K562 (cell line): ENCODE data around the gene MAMDC2. TPM values are rescaled to one million over a fixed set of nuclear protein-coding genes. Genes with fewer than 3 reads are reported as not detected.

Experiments
- ATAC-seq: fragments of 200-7000 bp; cut with Tn5 transposase; 3 replicates; pipeline ENCODE4 v1.9.1; 2020; ENCODE audit warnings: moderate library complexity
- BruUV-seq: library from RNA; stranded (reverse); fragments of 400-500 nt; replicated peaks from 2 replicates; lab custom pipeline; 2021; lab: Mats Ljungman, UMichigan
- CTCF ChIA-PET: fragments of 300-600 bp; formaldehyde crosslinking; extraction: SDS; loops from one replicate; lab custom pipeline; 2021; ENCODE audit warnings: low intra/inter-chr PET ratio; lab: Yijun Ruan, JAX
- POLR2A ChIA-PET: fragments of 300-600, 350-650 bp; sonication (Branson Sonifier 250); formaldehyde crosslinking; extraction: SDS; loops from one replicate; lab custom pipeline; 2021; ENCODE audit warnings: antibody characterized with exemption, inconsistent platforms; lab: Yijun Ruan, JAX
- DNase-seq, 4 experiments: peaks; one replicate each; pipeline versions ENCODE4 v3.0.0 to v3.0.0-alpha.2; 2011 to 2018; ENCODE audit warnings: low spot score in 3 of 4, mixed read lengths in 3 of 4; ENCODE audit errors: extremely low read depth in 1 of 4
- FAIRE-seq: peaks from 2 replicates; lab custom pipeline; 2011; peaks lifted over from hg19 to GRCh38; lab: Jason Lieb, UNC
- H2AFZ ChIP-seq: 2 replicates; pipeline ENCODE4 v1.6.0; 2011; ENCODE audit warnings: low read depth, low read length, control low read depth, inconsistent platforms
- H3K27ac ChIP-seq: fragments of 200-600 bp; 3 replicates; pipeline ENCODE4 v1.8.0; 2011; ENCODE audit warnings: low read depth, mild to moderate bottlenecking, control low read depth, inconsistent platforms, low read length, moderate library complexity, mixed read lengths; ENCODE audit errors: extremely low read depth
- H3K27me3 ChIP-seq, 2 experiments: fragments of 300-600 bp in 1 of 2; 2 replicates in 1 of 2; 3 replicates in 1 of 2; pipeline versions ENCODE4 v1.6.0 to v1.8.0; 2011; ENCODE audit warnings: inconsistent platforms in 2 of 2, low read length in 2 of 2, mild to moderate bottlenecking in 1 of 2, mixed read lengths in 1 of 2, moderate library complexity in 1 of 2; ENCODE audit not compliant: control insufficient read depth in 2 of 2, insufficient read depth in 2 of 2
- H3K36me3 ChIP-seq: fragments of 300-600 bp; 3 replicates; pipeline ENCODE4 v1.8.0; 2011; ENCODE audit warnings: mild to moderate bottlenecking, low read length, inconsistent platforms; ENCODE audit not compliant: control insufficient read depth, insufficient read depth
- H3K4me1 ChIP-seq, 2 experiments: fragments of 200-600 bp in 1 of 2; replicated peaks in 1 of 2; 2 replicates in 1 of 2; 3 replicates in 1 of 2; pipeline versions ENCODE4 v1.5.1 to v1.8.0; 2011; ENCODE audit warnings: inconsistent platforms in 2 of 2, low read length in 2 of 2, mild to moderate bottlenecking in 1 of 2, mixed read lengths in 1 of 2, moderate library complexity in 1 of 2; ENCODE audit not compliant: control insufficient read depth in 2 of 2, insufficient read depth in 2 of 2
- H3K4me2 ChIP-seq: 2 replicates; pipeline ENCODE4 v1.6.1; 2011; ENCODE audit warnings: low read length, control low read depth, inconsistent platforms, mixed read lengths; ENCODE audit not compliant: insufficient read depth
- H3K4me3 ChIP-seq: fragments of 200-600 bp; sonication (generic), shearing (Covaris generic); 2 replicates; pipeline ENCODE4 v1.5.1; 2016; ENCODE audit warnings: control low read depth, inconsistent platforms
- H3K79me2 ChIP-seq: fragments of 200-600 bp; 3 replicates; pipeline ENCODE4 v1.8.0; 2011; ENCODE audit warnings: low read length, inconsistent platforms; ENCODE audit not compliant: control insufficient read depth, insufficient read depth
- H3K9ac ChIP-seq, 2 experiments: 2 replicates each; pipeline versions ENCODE4 v1.6.0 to v1.6.1; 2011; ENCODE audit warnings: low read depth in 2 of 2, low read length in 2 of 2, control low read depth in 1 of 2, inconsistent platforms in 1 of 2, mild to moderate bottlenecking in 1 of 2, mixed read lengths in 1 of 2; ENCODE audit not compliant: insufficient read depth in 1 of 2
- H3K9me1 ChIP-seq: one replicate; pipeline ENCODE4 v1.6.0; 2011; ENCODE audit warnings: inconsistent platforms, mild to moderate bottlenecking, low read length, moderate library complexity; ENCODE audit not compliant: control insufficient read depth, insufficient read depth
- H3K9me3 ChIP-seq: replicated peaks from 2 replicates; pipeline ENCODE4 v1.5.1; 2011; ENCODE audit warnings: low read depth, low read length, inconsistent platforms; ENCODE audit not compliant: control insufficient read depth, insufficient read depth
- H4K20me1 ChIP-seq: replicated peaks from 2 replicates; pipeline ENCODE4 v1.6.1; 2011; ENCODE audit warnings: low read length, inconsistent platforms, mixed read lengths; ENCODE audit not compliant: control insufficient read depth, insufficient read depth
- PHF21A ChIP-seq: fragments of 450-650 bp; IDR thresholded peaks from 2 replicates; pipeline ENCODE4 v1.6.1; 2017; ENCODE audit warnings: low read depth, borderline replicate concordance
- RAD21 ChIP-seq, 2 experiments: fragments of 250-450 bp in 1 of 2; fragments of 450-650 bp in 1 of 2; sonication (Bioruptor Pico) in 1 of 2; formaldehyde crosslinking in 1 of 2; IDR thresholded peaks in 1 of 2; conservative IDR thresholded peaks in 1 of 2; 2 replicates each; pipeline versions ENCODE4 v1.4.0 to v1.8.0; 2020 to 2022; ENCODE audit warnings: mild to moderate bottlenecking in 2 of 2, moderate library complexity in 1 of 2
- ZNF184 ChIP-seq: sonication (generic); formaldehyde crosslinking; IDR thresholded peaks from 2 replicates; pipeline ENCODE4 v1.5.0; 2020; ENCODE audit warnings: missing genetic modification reagents
- ZNF707 ChIP-seq: fragments of 250-450 bp; sonication (Bioruptor Pico); conservative IDR thresholded peaks from 2 replicates; pipeline ENCODE4 v1.8.0; 2022; ENCODE audit warnings: inconsistent platforms, mild to moderate bottlenecking, moderate library complexity
- WGBS: fragments of 100-300 bp; shearing (Covaris generic); methylation state at CpG from one replicate; pipeline ENCODE4 v1.1.6; 2016; ENCODE audit warnings: low coverage, mixed read lengths; ENCODE audit not compliant: insufficient coverage; ENCODE audit errors: missing lambda C conversion rate; 5-methylcytosine and 5-hydroxymethylcytosine counted together
- in situ Hi-C: fragments of 300-500 bp; cut with MboI; formaldehyde crosslinking; loops from 4 replicates; pipeline ENCODE4 v1.15.0; 2018; ENCODE audit warnings: inconsistent platforms, mixed read lengths
- intact Hi-C: fragments of 100-400 bp; cut with micrococcal nuclease; formaldehyde crosslinking; loops from 2 replicates; pipeline ENCODE4 v1.14.2; 2022
- polyA plus RNA-seq, 8 experiments: library from polyadenylated mRNA; depleted of rRNA in 4 of 8; stranded (reverse) in 5 of 8; unstranded in 3 of 8; fragments of >200 nt; fragmentation: Nextera tagmentation in 2 of 8; fragmentation: Illumina TruSeq in 1 of 8; extraction: Ambion mirVana in 2 of 8; extraction: Trizol in 1 of 8; gene quantifications; 2 replicates each; pipeline versions ENCODE4 v1.2.1 to v1.2.3, GENCODE V29; 2011 to 2014; ENCODE audit warnings: inconsistent platforms in 1 of 8, missing spikeins in 1 of 8
- total RNA-seq, 7 experiments: library from RNA; depleted of rRNA in 6 of 7; stranded (reverse); fragments of >200 nt in 6 of 7; fragmentation: Illumina TruSeq in 2 of 7; extraction: Trizol in 2 of 7; gene quantifications; 2 replicates each; pipeline versions ENCODE4 v1.2.1 to v1.2.3, GENCODE V29; 2011 to 2021; ENCODE audit warnings: low replicate concordance in 1 of 7
- TF ChIP-seq, protein P1 (sequence below), 3 experiments: IDR thresholded peaks in 2 of 3; conservative IDR thresholded peaks in 1 of 3; 2 replicates each; pipeline ENCODE4 v1.5.1; 2011 to 2012; ENCODE audit warnings: low read length in 3 of 3, mild to moderate bottlenecking in 3 of 3, control low read depth in 2 of 3, improper control_type of control experiment in 1 of 3, inconsistent platforms in 1 of 3, low read depth in 1 of 3, mixed read lengths in 1 of 3, moderate library complexity in 1 of 3; ENCODE audit not compliant: insufficient read depth in 2 of 3

The MAMDC2 gene
- total and polyA plus RNA-seq, 9 of the 15 experiments (the other 6 are each of a cell fraction or from before 2014, with no cell fraction given), result 0.01 to 0.03 TPM; not detected in 7

DNA sequence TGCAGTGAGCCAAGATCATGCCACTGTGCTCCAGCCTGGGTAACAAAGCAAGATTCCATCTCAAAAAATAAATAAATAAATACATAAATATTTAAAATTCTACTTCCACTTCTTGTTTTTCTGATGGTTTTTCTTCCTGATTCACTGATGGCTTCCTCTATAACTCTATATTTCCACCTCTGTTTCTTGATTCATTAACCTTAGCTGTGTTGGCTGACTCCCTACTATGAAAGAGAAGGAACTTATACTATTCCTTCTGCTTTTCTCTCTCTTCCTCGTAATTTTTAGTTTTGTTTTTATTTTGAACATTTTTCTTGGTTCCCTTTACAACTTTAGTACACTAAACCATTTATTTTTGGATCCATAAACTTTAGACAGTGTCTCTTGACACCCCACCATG lies 103.5 kb downstream of the MAMDC2 start:
- DNase-seq, result no peak
- BruUV-seq, result no TSS peak
- no peaks in the 10 kb centered on the region for H3K4me1 ChIP-seq
- FAIRE-seq, result no peak
- H3K79me2 ChIP-seq, result no peaks in the 10 kb centered on the region
- H3K27ac ChIP-seq, result no peak overlapping the region
- no peaks in the 10 kb centered on the region for H3K9me1 ChIP-seq
- H2AFZ ChIP-seq, result no peak overlapping the region
- no CpG with 5 or more reads among the region's 1 CpG for WGBS
- intact Hi-C loops (no loop called here), in situ Hi-C loops (no loop called here)
- no peaks in the 10 kb centered on the region for H3K36me3 ChIP-seq
- no peaks in the 10 kb centered on the region for H4K20me1 ChIP-seq
- no peak for ATAC-seq
- TF ChIP-seq ZNF707 (no peak), PHF21A (no peak)
- no peaks in the 10 kb centered on the region; a peak in 1 of 5 replicates for H3K27me3 ChIP-seq
- ChIA-PET CTCF (no interaction called here), POLR2A (no interaction called here)
- H3K9ac ChIP-seq, result no peak overlapping the region
- H3K4me2 ChIP-seq, result no peak overlapping the region
- H3K4me3 ChIP-seq, result no peak overlapping the region
- H3K9me3 ChIP-seq, result no peaks in the 10 kb centered on the region

DNA sequence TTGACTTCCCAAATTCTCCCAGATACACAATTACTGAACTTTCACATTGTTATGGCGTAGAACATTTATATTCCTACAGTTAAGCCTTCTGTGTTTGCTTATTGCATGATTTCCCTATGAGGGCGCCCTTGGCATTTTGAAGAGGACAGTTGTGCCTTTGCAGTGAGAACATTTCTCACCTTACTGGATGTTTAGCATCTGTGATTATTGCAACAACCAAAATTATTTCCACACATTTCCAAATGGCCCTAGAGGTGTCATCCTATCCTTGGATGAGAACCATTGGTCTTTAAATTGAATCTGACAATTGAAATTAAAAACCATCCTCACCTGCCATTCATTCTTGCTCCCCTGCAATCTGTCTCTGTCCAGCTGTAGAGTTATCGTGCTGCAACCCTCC lies 104.0 kb downstream of the MAMDC2 start:
- DNase-seq, result no peak
- in situ Hi-C loops (no loop called here), intact Hi-C loops (no loop called here)
- FAIRE-seq, result no peak
- no peak overlapping the region for H3K27ac ChIP-seq
- no peak for ATAC-seq
- no peaks in the 10 kb centered on the region for H3K9me1 ChIP-seq
- ChIA-PET CTCF (no interaction called here), POLR2A (no interaction called here)
- H3K4me3 ChIP-seq, result no peak overlapping the region
- no peaks in the 10 kb centered on the region for H3K79me2 ChIP-seq
- H3K9me3 ChIP-seq, result no peaks in the 10 kb centered on the region
- H3K4me2 ChIP-seq, result no peak overlapping the region
- H3K36me3 ChIP-seq, result no peaks in the 10 kb centered on the region
- H3K27me3 ChIP-seq, result no peaks in the 10 kb centered on the region; a peak in 1 of 5 replicates
- 0% methylated on average over 3 of the region's 3 CpGs for WGBS
- no peak for TF ChIP-seq ZNF184 (CRISPR knock-in tag)
- 0 out of 4 replicates have a peak, but pooled peaks of 1 of the 2 experiments have one; percentile 24 for TF ChIP-seq RAD21 (CRISPR knock-in tag; conservative IDR thresholded peaks at IDR 0.05 in 1 of 2, IDR thresholded peaks at IDR 0.05 in 1 of 2)
- TF ChIP-seq, protein P1, sequence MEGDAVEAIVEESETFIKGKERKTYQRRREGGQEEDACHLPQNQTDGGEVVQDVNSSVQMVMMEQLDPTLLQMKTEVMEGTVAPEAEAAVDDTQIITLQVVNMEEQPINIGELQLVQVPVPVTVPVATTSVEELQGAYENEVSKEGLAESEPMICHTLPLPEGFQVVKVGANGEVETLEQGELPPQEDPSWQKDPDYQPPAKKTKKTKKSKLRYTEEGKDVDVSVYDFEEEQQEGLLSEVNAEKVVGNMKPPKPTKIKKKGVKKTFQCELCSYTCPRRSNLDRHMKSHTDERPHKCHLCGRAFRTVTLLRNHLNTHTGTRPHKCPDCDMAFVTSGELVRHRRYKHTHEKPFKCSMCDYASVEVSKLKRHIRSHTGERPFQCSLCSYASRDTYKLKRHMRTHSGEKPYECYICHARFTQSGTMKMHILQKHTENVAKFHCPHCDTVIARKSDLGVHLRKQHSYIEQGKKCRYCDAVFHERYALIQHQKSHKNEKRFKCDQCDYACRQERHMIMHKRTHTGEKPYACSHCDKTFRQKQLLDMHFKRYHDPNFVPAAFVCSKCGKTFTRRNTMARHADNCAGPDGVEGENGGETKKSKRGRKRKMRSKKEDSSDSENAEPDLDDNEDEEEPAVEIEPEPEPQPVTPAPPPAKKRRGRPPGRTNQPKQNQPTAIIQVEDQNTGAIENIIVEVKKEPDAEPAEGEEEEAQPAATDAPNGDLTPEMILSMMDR (IDR thresholded peaks at IDR 0.05 in 2 of 3, conservative IDR thresholded peaks at IDR 0.05 in 1 of 3; ENCODE audit: insufficient read depth in 2 of 3, low read depth in 1 of 3, low read length in 3 of 3), result peak in 1 of 3 experiments; percentile 21; a peak in 1 of 6 replicates
- no peak overlapping the region for H2AFZ ChIP-seq
- no peaks in the 10 kb centered on the region for H3K4me1 ChIP-seq
- BruUV-seq, result no TSS peak
- no peak overlapping the region for H3K9ac ChIP-seq
- H4K20me1 ChIP-seq, result no peaks in the 10 kb centered on the region
